GM19239 (cell line): ENCODE measurements around the gene C1orf50.
"Not testable (repeated sequence)": the region's sequence is repeated elsewhere in the genome, so short reads cannot be mapped to it uniquely, and the experiment has no call there.

Experiments used
- DNase-seq: peaks from one replicate; pipeline ENCODE4 v3.0.0; 2011; ENCODE audit warnings: low spot score; ENCODE audit not compliant: insufficient read length
- FAIRE-seq: peaks from 2 replicates; lab custom pipeline; 2011; peaks lifted over from hg19 to GRCh38; lab: Jason Lieb, UNC

C1orf50 gene

GRCh38 chr1:42766741-42767509, at the start of gene C1orf50, which contains the start of gene P3H1:
C1orf50 (plus strand) TSS chr1:42767249; CDS start chr1:42767312, 63 bp downstream.
P3H1 (minus strand) TSS chr1:42767028; CDS start chr1:42766971, 57 bp downstream.
- peak; percentile 96 for FAIRE-seq

GRCh38 chr1:42720868-42721267, 46.2 kb upstream of the C1orf50 start:
- no peak for DNase-seq
- FAIRE-seq: no peak

More at GRCh38 chr1:42766741-42767509, at the start of gene C1orf50, which contains the start of gene P3H1:
- DNase-seq: peak; percentile 88

- FAIRE-seq (no peak), DNase-seq (no peak)
These were observed 45.1 kb upstream of the C1orf50 start for GRCh38 chr1:42721926-42722325.

GRCh38 chr1:42722403-42722802, 44.6 kb upstream of the C1orf50 start:
- not testable (repeated sequence) for FAIRE-seq

GRCh38 chr1:42723511-42723910, 43.5 kb upstream of the C1orf50 start:
- DNase-seq (no peak), FAIRE-seq (no peak)

More at GRCh38 chr1:42722403-42722802, 44.6 kb upstream of the C1orf50 start:
- not testable (repeated sequence) for DNase-seq

- DNase-seq, FAIRE-seq: not testable (repeated sequence)
These were observed 41.2 kb upstream of the C1orf50 start for GRCh38 chr1:42725820-42726219.

GRCh38 chr1:42730002-42730401, 37.0 kb upstream of the C1orf50 start:
- FAIRE-seq (no peak), DNase-seq (no peak)

GRCh38 chr1:42730988-42731387, 36.1 kb upstream of the C1orf50 start:
- no peak for FAIRE-seq
- DNase-seq: no peak

- DNase-seq (no peak), FAIRE-seq (no peak)
These were observed 35.5 kb upstream of the C1orf50 start for GRCh38 chr1:42731585-42731984.

- DNase-seq (no peak), FAIRE-seq (no peak)
These were observed 34.8 kb upstream of the C1orf50 start for GRCh38 chr1:42732126-42732680.

- no peak for FAIRE-seq
These were observed 33.4 kb upstream of the C1orf50 start for GRCh38 chr1:42733415-42734200.

GRCh38 chr1:42734201-42735035, 32.6 kb upstream of the C1orf50 start:
- DNase-seq (no peak), FAIRE-seq (no peak)

More at GRCh38 chr1:42733415-42734200, 33.4 kb upstream of the C1orf50 start:
- DNase-seq: no peak

GRCh38 chr1:42735056-42735455, 32.0 kb upstream of the C1orf50 start:
- no peak for FAIRE-seq
- no peak for DNase-seq

GRCh38 chr1:42735477-42736105, 31.5 kb upstream of the C1orf50 start:
- DNase-seq: no peak

GRCh38 chr1:42736152-42736551, 30.9 kb upstream of the C1orf50 start:
- FAIRE-seq: no peak
- no peak for DNase-seq

More at GRCh38 chr1:42735477-42736105, 31.5 kb upstream of the C1orf50 start:
- no peak for FAIRE-seq

- DNase-seq: no peak
- FAIRE-seq: no peak
These were observed 30.4 kb upstream of the C1orf50 start for GRCh38 chr1:42736571-42737200.

- DNase-seq (peak; percentile 40), FAIRE-seq (peak; percentile 79)
These were observed 29.8 kb upstream of the C1orf50 start for GRCh38 chr1:42737257-42737656.

- no peak for FAIRE-seq
- DNase-seq: no peak
These were observed 28.9 kb upstream of the C1orf50 start for GRCh38 chr1:42737986-42738677.
